Natural killer cell (primary cell): Measurements from ENCODE around the gene PTPRN. TPM values are rescaled to one million over a fixed set of nuclear protein-coding genes. Genes with fewer than 3 reads are reported as not detected.
"Not testable (repeated sequence)": the region's sequence is repeated elsewhere in the genome, so short reads cannot be mapped to it uniquely, and the experiment has no call there.

Source experiments
- ATAC-seq, 3 donors: fragments of 150-1000 bp in 2 of 3; fragments of 200-7000 bp in 1 of 3; cut with Tn5 transposase; 1 replicate in 1 of 3; 2 replicates in 2 of 3; pipeline ENCODE4 v1.10.0; 2021; ENCODE audit warnings: mild to moderate bottlenecking in 2 of 3, moderate library complexity in 2 of 3
- DNase-seq, 2 donors: peaks; one replicate each; pipeline versions ENCODE4 v3.0.0 to v3.0.0-alpha.2; 2013 to 2021; ENCODE audit warnings: mixed read lengths in 1 of 2
- H3K27ac ChIP-seq: one replicate; pipeline ENCODE4 v1.5.1; 2013; ENCODE audit warnings: mild to moderate bottlenecking, low read length
- H3K27me3 ChIP-seq: one replicate; pipeline ENCODE4 v1.6.1; 2013; ENCODE audit warnings: low read length; ENCODE audit not compliant: control insufficient read depth, insufficient read depth
- H3K36me3 ChIP-seq: one replicate; pipeline ENCODE4 v1.6.1; 2013; ENCODE audit warnings: low read length; ENCODE audit not compliant: control insufficient read depth, insufficient read depth
- H3K4me1 ChIP-seq: one replicate; pipeline ENCODE4 v1.6.1; 2013; ENCODE audit warnings: low read length; ENCODE audit not compliant: control insufficient read depth, insufficient read depth
- H3K4me3 ChIP-seq: one replicate; pipeline ENCODE4 v1.5.1; 2013; ENCODE audit warnings: low read length
- H3K9me3 ChIP-seq: one replicate; pipeline ENCODE4 v1.6.1; 2013; ENCODE audit warnings: low read length; ENCODE audit not compliant: control insufficient read depth, insufficient read depth
- H3K27ac Mint-ChIP-seq, 2 donors: one replicate each; pipeline ENCODE4 v1.8.0; 2022; ENCODE audit warnings: mild to moderate bottlenecking in 2 of 2, mixed read lengths in 2 of 2, moderate library complexity in 1 of 2
- H3K27me3 Mint-ChIP-seq, 2 donors: one replicate each; pipeline ENCODE4 v1.8.0; 2022; ENCODE audit warnings: low read depth in 2 of 2, mixed read lengths in 2 of 2
- H3K36me3 Mint-ChIP-seq: one replicate; pipeline ENCODE4 v1.8.0; 2022; ENCODE audit warnings: mixed read lengths
- H3K4me1 Mint-ChIP-seq, 2 donors: one replicate each; pipeline ENCODE4 v1.8.0; 2022; ENCODE audit warnings: mixed read lengths in 2 of 2
- H3K4me3 Mint-ChIP-seq: one replicate; pipeline ENCODE4 v1.8.0; 2022; ENCODE audit warnings: mild to moderate bottlenecking, moderate library complexity, mixed read lengths
- H3K9me3 Mint-ChIP-seq, 2 donors: one replicate each; pipeline ENCODE4 v1.8.0; 2022; ENCODE audit warnings: mixed read lengths in 2 of 2
- WGBS: methylation state at CpG from one replicate; pipeline ENCODE4 v1.1.7; 2013; ENCODE audit warnings: missing lambda C conversion rate; ENCODE audit not compliant: insufficient coverage; 5-methylcytosine and 5-hydroxymethylcytosine counted together
- intact Hi-C: fragments of 100-400 bp; cut with micrococcal nuclease; formaldehyde crosslinking; loops from one replicate; pipeline ENCODE4 v1.14.2; 2022
- total RNA-seq, 4 donors: library from RNA; stranded (reverse); fragments of 120-200 nt in 1 of 4; gene quantifications; one replicate each; pipeline versions ENCODE4 v1.2.3 to v1.2.4, GENCODE V29; 2013 to 2022
- TF ChIP-seq, protein P1 (sequence below): fragments of 200-600 bp; IDR thresholded peaks from one replicate; pipeline ENCODE4 v1.8.0; 2022; ENCODE audit warnings: antibody characterized with exemption

Gene PTPRN
- total RNA-seq, 3 donors from 2014 or later (not counting 1 experiment from before 2014, with no cell fraction given) = 0.23 to 0.35 TPM; not detected in 1

DNA sequence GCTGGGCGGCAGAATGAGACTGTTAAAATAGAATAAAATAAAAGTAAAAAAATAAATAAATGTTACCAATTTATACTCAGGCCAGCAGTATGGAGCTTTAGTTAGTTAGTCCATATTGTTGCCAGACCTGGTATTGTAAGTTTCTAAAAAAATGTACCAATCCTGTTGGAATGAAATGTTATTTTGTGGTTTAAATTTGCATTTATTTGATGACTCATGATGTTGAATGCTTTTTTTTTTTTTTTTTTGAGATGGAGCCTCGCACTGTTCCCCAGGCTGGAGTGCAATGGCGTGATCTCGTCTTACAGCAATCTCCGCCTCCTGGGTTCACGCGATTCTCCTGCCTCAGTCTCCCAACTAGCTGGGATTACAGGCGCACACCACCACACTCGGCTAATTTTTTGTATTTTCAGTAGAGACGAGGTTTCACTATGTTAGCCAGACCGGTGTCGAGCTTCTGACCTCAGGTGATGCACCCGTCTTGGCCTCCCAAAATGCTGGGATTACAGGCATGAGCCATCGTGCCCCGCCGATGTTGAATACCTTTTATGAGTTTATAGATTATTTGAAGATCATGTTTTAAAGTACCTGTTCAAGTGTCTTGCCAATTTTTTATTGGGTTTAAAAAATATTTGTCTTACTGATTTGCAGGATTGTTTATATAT is 5.7 kb upstream of the PTPRN start:
- DNase-seq (no peak), ATAC-seq (no peak)
- WGBS = 90% methylated on average over 15 of the region's 16 CpGs
- peaks cover 15 to 24% of the 10 kb centered on the region in 2 donors for H3K27me3 Mint-ChIP-seq
- Histone ChIP-seq H3K9me3 (no peaks in the 10 kb centered on the region), H3K36me3 (no peaks in the 10 kb centered on the region), H3K27me3 (peaks cover 4% of the 10 kb centered on the region), H3K4me1 (no peaks in the 10 kb centered on the region), H3K27ac (no peak overlapping the region), H3K4me3 (no peak overlapping the region)
- no peaks in the 10 kb centered on the region for H3K36me3 Mint-ChIP-seq
- intact Hi-C loops = no loop called here
- TF ChIP-seq, protein P1, sequence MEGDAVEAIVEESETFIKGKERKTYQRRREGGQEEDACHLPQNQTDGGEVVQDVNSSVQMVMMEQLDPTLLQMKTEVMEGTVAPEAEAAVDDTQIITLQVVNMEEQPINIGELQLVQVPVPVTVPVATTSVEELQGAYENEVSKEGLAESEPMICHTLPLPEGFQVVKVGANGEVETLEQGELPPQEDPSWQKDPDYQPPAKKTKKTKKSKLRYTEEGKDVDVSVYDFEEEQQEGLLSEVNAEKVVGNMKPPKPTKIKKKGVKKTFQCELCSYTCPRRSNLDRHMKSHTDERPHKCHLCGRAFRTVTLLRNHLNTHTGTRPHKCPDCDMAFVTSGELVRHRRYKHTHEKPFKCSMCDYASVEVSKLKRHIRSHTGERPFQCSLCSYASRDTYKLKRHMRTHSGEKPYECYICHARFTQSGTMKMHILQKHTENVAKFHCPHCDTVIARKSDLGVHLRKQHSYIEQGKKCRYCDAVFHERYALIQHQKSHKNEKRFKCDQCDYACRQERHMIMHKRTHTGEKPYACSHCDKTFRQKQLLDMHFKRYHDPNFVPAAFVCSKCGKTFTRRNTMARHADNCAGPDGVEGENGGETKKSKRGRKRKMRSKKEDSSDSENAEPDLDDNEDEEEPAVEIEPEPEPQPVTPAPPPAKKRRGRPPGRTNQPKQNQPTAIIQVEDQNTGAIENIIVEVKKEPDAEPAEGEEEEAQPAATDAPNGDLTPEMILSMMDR = no peak
- H3K4me3 Mint-ChIP-seq = no peak overlapping the region
- H3K27ac Mint-ChIP-seq = no peak overlapping the region
- H3K4me1 Mint-ChIP-seq = no peaks in the 10 kb centered on the region
- H3K9me3 Mint-ChIP-seq = no peaks in the 10 kb centered on the region

DNA sequence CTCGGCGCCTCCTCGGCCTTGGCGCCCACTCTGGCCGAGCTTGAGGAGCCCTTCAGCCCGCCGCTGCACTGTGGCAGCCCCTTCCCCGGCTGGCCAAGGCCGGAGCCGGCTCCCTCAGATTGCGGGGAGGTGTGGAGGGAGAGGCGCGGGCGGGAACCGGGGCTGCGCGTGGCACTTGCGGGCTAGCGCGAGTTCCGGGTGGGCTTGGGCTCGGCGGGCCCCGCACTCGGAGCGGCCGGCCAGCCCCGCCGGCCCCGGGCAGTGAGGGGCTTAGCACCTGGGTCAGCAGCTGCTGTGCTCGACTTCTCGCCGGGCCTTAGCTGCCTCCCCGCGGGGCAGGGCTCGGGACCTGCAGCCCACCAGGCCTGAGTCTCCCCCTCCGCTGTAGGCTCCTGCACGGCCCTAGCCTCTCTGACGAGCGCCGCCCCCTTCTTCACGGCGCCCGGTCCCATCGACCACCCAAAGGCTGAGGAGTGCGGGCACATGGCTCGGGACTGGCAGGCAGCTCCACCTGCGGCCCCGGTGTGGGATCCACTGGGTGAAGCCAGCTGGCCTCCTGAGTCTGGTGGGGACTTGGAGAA is 3.6 kb upstream of the PTPRN start:
- H3K9me3 Mint-ChIP-seq, H3K4me3 Mint-ChIP-seq, H3K27ac Mint-ChIP-seq, H3K36me3 ChIP-seq, ATAC-seq, H3K27ac ChIP-seq, intact Hi-C loops, H3K4me3 ChIP-seq, H3K4me1 ChIP-seq, DNase-seq, H3K4me1 Mint-ChIP-seq, H3K36me3 Mint-ChIP-seq, H3K9me3 ChIP-seq: not testable (repeated sequence)
- H3K27me3 Mint-ChIP-seq = peaks cover 24 to 27% of the 10 kb centered on the region in 2 donors
- peaks cover 21% of the 10 kb centered on the region for H3K27me3 ChIP-seq
- 94% methylated on average over 49 of the region's 49 CpGs for whole genome bisulfite sequencing

DNA sequence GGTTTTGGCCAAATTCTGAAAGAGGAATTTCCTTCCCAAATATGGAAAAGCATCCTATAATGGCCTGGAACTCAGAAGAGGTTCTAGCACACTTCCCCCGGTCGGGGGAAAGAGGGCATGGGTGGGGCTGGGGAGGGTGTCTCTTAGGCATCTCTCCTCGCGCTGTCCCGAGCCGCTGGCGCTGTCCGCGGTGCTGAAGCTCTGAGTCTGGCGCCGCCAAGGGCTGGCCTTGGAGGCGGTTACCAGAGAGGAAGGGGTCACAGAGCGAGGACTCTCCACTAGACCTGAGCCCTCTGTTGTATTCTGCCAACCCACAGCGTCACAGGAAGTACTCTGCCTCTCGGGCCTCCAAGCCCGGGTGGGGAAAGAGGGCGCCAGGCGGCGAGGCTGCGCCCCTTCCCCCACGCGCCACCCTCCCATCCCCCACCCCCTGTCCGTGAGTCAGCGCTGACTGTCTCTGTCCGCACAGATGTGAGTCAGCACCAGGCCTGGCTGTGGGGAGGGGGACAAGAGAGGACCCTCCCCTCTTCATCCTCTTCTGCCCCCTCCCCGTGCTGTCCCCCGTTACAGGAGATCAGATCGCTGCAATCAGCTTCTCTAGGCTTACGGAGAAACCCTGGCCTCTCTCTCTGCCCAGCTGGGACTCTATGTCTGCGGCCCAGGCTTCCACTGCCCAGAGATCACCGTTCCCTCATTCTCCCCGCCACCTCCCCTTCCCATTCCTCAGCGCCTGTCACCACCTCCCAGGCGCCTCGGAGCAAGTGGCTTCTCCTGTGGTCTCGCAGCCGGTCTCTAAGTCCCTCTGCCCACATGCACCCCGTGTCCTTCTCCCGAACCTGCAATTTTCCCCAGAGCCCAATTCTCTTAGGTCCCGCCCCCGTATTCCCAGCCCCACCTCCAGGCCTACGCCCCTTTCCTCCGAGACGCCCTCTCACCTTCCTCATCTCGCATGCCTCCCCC is 779 bp downstream of the PTPRN start:
- Histone ChIP-seq H3K27me3 (peaks cover 25% of the 10 kb centered on the region), H3K36me3 (no peaks in the 10 kb centered on the region), H3K27ac (no peak overlapping the region), H3K9me3 (no peaks in the 10 kb centered on the region), H3K4me3 (no peak overlapping the region), H3K4me1 (peaks cover 6% of the 10 kb centered on the region)
- DNase-seq (peak; percentile 67 to 82), ATAC-seq (peak; percentile 75 to 93 (median 90))
- Mint-ChIP-seq H3K27me3 (peaks cover 44% of the 10 kb centered on the region in 2 donors), H3K27ac (no peak overlapping the region), H3K4me1 (no peaks in the 10 kb centered on the region), H3K36me3 (no peaks in the 10 kb centered on the region), H3K9me3 (no peaks in the 10 kb centered on the region), H3K4me3 (no peak overlapping the region)
- intact Hi-C loops = no loop called here
- 10% methylated on average over 43 of the region's 45 CpGs for WGBS
- TF ChIP-seq, protein P1 = no peak

DNA sequence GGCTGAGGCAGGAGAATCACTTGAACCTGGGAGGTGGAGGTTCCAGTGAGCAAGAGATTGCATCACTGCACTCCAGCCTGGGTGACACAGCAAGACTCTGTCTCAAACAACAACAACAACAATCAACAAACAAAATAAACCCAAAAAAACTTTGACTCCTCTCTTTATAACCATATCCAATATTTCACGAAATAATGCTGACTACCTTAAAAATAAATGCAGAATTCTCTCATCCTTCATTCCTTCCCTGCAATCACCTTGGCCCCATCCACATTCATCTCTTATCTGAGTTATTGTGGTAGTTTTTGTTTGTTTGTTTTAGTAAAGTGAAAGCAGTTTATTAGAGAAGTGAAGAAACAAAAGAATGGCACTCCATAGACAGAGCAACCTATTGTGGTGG is 3.2 kb downstream of the PTPRN start:
- no peak for DNase-seq
- no peaks in the 10 kb centered on the region for H3K4me1 Mint-ChIP-seq

More for the DNA sequence above, 3.2 kb downstream of the PTPRN start:
- Histone ChIP-seq H3K4me3 (no peak overlapping the region), H3K4me1 (peaks cover 6% of the 10 kb centered on the region), H3K36me3 (no peaks in the 10 kb centered on the region), H3K27ac (no peak overlapping the region), H3K9me3 (no peaks in the 10 kb centered on the region), H3K27me3 (peaks cover 25% of the 10 kb centered on the region)
- Mint-ChIP-seq H3K4me3 (no peak overlapping the region), H3K9me3 (no peaks in the 10 kb centered on the region), H3K27me3 (peaks cover 41 to 49% of the 10 kb centered on the region in 2 donors), H3K36me3 (no peaks in the 10 kb centered on the region), H3K27ac (no peak overlapping the region)
- intact Hi-C loops = no loop called here
- WGBS = 78% methylated on average over 1 of the region's 1 CpG
- ATAC-seq = no peak
- TF ChIP-seq, protein P1 = no peak
